HEK293 (cell line): Measurements from ENCODE around the gene TRAF2.
A peak's percentile ranks its signal among the peaks of the same experiment; 100 is the strongest.

Source experiments
- CTCF ChIA-PET: fragments of 350-600 bp; formaldehyde crosslinking; extraction: SDS; loops from one replicate; lab custom pipeline; 2021; ENCODE audit warnings: antibody characterized with exemption; lab: Yijun Ruan, JAX
- POLR2A ChIA-PET: fragments of 300-600 bp; formaldehyde crosslinking; extraction: SDS; loops from one replicate; lab custom pipeline; 2020; ENCODE audit warnings: antibody characterized with exemption, inconsistent platforms; lab: Yijun Ruan, JAX
- H3K27ac ChIP-seq: fragments of 200-500 bp; sonication (Bioruptor generic); 2 replicates; pipeline ENCODE4 v1.5.1; 2014; ENCODE audit warnings: low read depth, low read length, control low read depth, inconsistent platforms; ENCODE audit errors: extremely low read depth
- H3K36me3 ChIP-seq, 2 experiments: fragments of 200-500 bp in 1 of 2; sonication (Bioruptor generic) in 1 of 2; 1 replicate in 1 of 2; 2 replicates in 1 of 2; pipeline ENCODE4 v1.5.1; 2014 to 2017; ENCODE audit warnings: inconsistent platforms in 2 of 2, low read length in 2 of 2; ENCODE audit not compliant: control insufficient read depth in 2 of 2, insufficient read depth in 1 of 2
- H3K4me1 ChIP-seq: fragments of 200-500 bp; sonication (Bioruptor generic); 2 replicates; pipeline ENCODE4 v1.5.1; 2014; ENCODE audit warnings: mild to moderate bottlenecking, low read length, inconsistent platforms; ENCODE audit not compliant: control insufficient read depth, insufficient read depth
- H3K4me3 ChIP-seq: 2 replicates; pipeline ENCODE4 v1.5.1; 2011; ENCODE audit warnings: low read depth, mild to moderate bottlenecking, control low read depth, low read length, moderate library complexity
- H3K9me3 ChIP-seq: fragments of 200-500 bp; sonication (Bioruptor generic); 2 replicates; pipeline ENCODE4 v1.5.1; 2014; ENCODE audit warnings: low read depth, low read length, inconsistent platforms; ENCODE audit not compliant: control insufficient read depth, insufficient read depth
- EGR2 ChIP-seq: fragments of 450-650 bp; formaldehyde crosslinking; IDR thresholded peaks from 2 replicates; pipeline ENCODE4 v1.5.1; 2016; ENCODE audit warnings: low read depth, missing biosample characterization, missing genetic modification characterization
- HOXD13 ChIP-seq: sonication (generic); formaldehyde crosslinking; IDR thresholded peaks from 2 replicates; pipeline ENCODE4 v1.8.0; 2022; ENCODE audit warnings: missing genetic modification reagents, borderline replicate concordance
- KLF16 ChIP-seq: fragments of 450-650 bp; formaldehyde crosslinking; IDR thresholded peaks from 2 replicates; pipeline ENCODE4 v1.5.1; 2017; ENCODE audit warnings: missing biosample characterization, missing genetic modification characterization
- KLF9 ChIP-seq: fragments of 450-650 bp; formaldehyde crosslinking; IDR thresholded peaks from 2 replicates; pipeline ENCODE4 v1.5.1; 2016; ENCODE audit warnings: missing biosample characterization, missing genetic modification characterization, low read depth
- RBAK ChIP-seq: fragments of 450-650 bp; formaldehyde crosslinking; IDR thresholded peaks from 2 replicates; pipeline ENCODE4 v1.5.1; 2016; ENCODE audit warnings: missing biosample characterization, missing genetic modification characterization
- SETDB1 ChIP-seq: IDR thresholded peaks from one replicate; pipeline ENCODE4 v1.6.1; 2017; ENCODE audit warnings: mild to moderate bottlenecking, low read length, moderate library complexity, mixed read lengths; ENCODE audit not compliant: insufficient read length
- YY1 ChIP-seq: fragments of 450-650 bp; formaldehyde crosslinking; IDR thresholded peaks from 2 replicates; pipeline ENCODE4 v1.5.1; 2018; ENCODE audit warnings: missing biosample characterization, missing genetic modification characterization
- ZBTB48 ChIP-seq: fragments of 450-650 bp; formaldehyde crosslinking; IDR thresholded peaks from 2 replicates; pipeline ENCODE4 v1.5.1; 2016; ENCODE audit warnings: missing biosample characterization, missing genetic modification characterization
- ZBTB6 ChIP-seq: fragments of 450-650 bp; formaldehyde crosslinking; IDR thresholded peaks from 2 replicates; pipeline ENCODE4 v1.5.1; 2017; ENCODE audit warnings: missing biosample characterization, missing genetic modification characterization
- ZFHX2 ChIP-seq: fragments of 450-650 bp; formaldehyde crosslinking; conservative IDR thresholded peaks from 2 replicates; pipeline ENCODE4 v1.5.1; 2016; ENCODE audit warnings: missing biosample characterization, missing genetic modification characterization
- ZFP3 ChIP-seq: fragments of 450-650 bp; formaldehyde crosslinking; IDR thresholded peaks from 2 replicates; pipeline ENCODE4 v1.5.1; 2016; ENCODE audit warnings: low read depth, missing biosample characterization, missing genetic modification characterization
- ZNF112 ChIP-seq: fragments of 450-650 bp; formaldehyde crosslinking; IDR thresholded peaks from 2 replicates; pipeline ENCODE4 v1.5.0; 2017; ENCODE audit warnings: missing biosample characterization, missing genetic modification characterization
- ZNF184 ChIP-seq: fragments of 450-650 bp; IDR thresholded peaks from 2 replicates; pipeline ENCODE4 v1.5.1; 2018; ENCODE audit warnings: missing biosample characterization, mild to moderate bottlenecking, missing genetic modification characterization
- ZNF202 ChIP-seq: fragments of 450-650 bp; formaldehyde crosslinking; IDR thresholded peaks from 2 replicates; pipeline ENCODE4 v1.5.1; 2016; ENCODE audit warnings: missing biosample characterization, missing genetic modification characterization, borderline replicate concordance
- ZNF223 ChIP-seq: fragments of 450-650 bp; formaldehyde crosslinking; IDR thresholded peaks from 2 replicates; pipeline ENCODE4 v1.5.1; 2016; ENCODE audit warnings: missing biosample characterization, missing genetic modification characterization
- ZNF239 ChIP-seq: fragments of 450-650 bp; formaldehyde crosslinking; IDR thresholded peaks from 2 replicates; pipeline ENCODE4 v1.5.1; 2016; ENCODE audit warnings: missing biosample characterization, missing genetic modification characterization
- ZNF366 ChIP-seq: fragments of 450-650 bp; formaldehyde crosslinking; conservative IDR thresholded peaks from 2 replicates; pipeline ENCODE4 v1.5.1; 2016; ENCODE audit warnings: missing biosample characterization, missing genetic modification characterization
- ZNF391 ChIP-seq: fragments of 450-650 bp; formaldehyde crosslinking; IDR thresholded peaks from 2 replicates; pipeline ENCODE4 v1.5.1; 2016; ENCODE audit warnings: low read depth, missing biosample characterization, missing genetic modification characterization, borderline replicate concordance
- ZNF398 ChIP-seq: fragments of 450-650 bp; formaldehyde crosslinking; IDR thresholded peaks from 2 replicates; pipeline ENCODE4 v1.5.1; 2017; ENCODE audit warnings: missing biosample characterization, missing genetic modification characterization
- ZNF529 ChIP-seq: fragments of 450-650 bp; formaldehyde crosslinking; IDR thresholded peaks from 2 replicates; pipeline ENCODE4 v1.5.1; 2017; ENCODE audit warnings: missing genetic modification characterization, missing biosample characterization; ENCODE audit not compliant: insufficient replicate concordance
- ZNF768 ChIP-seq: fragments of 450-650 bp; formaldehyde crosslinking; IDR thresholded peaks from 2 replicates; pipeline ENCODE4 v1.5.1; 2018; ENCODE audit warnings: missing biosample characterization, mild to moderate bottlenecking, missing genetic modification characterization
- ZNF830 ChIP-seq: fragments of 450-650 bp; IDR thresholded peaks from 2 replicates; pipeline ENCODE4 v1.5.0; 2018; ENCODE audit warnings: missing biosample characterization, missing genetic modification characterization, low read depth, mild to moderate bottlenecking, moderate library complexity
- TF ChIP-seq, protein P1 (sequence below): fragments of 450-650 bp; formaldehyde crosslinking; IDR thresholded peaks from 2 replicates; pipeline ENCODE4 v1.5.0; 2017; ENCODE audit warnings: missing biosample characterization, missing genetic modification characterization, borderline replicate concordance
- TF ChIP-seq, protein P2 (sequence below): fragments of 450-650 bp; formaldehyde crosslinking; IDR thresholded peaks from 2 replicates; pipeline ENCODE4 v1.5.1; 2017; ENCODE audit warnings: missing biosample characterization, missing genetic modification characterization
- TF ChIP-seq, protein P3 (sequence below): fragments of 450-650 bp; formaldehyde crosslinking; IDR thresholded peaks from 2 replicates; pipeline ENCODE4 v1.5.1; 2016; ENCODE audit warnings: missing biosample characterization, missing genetic modification characterization, borderline replicate concordance

Gene TRAF2

GRCh38 chr9:136964833-136965422 lies 78.6 kb downstream of the TRAF2 start:
- no peak overlapping the region for H3K27ac ChIP-seq
- TF ChIP-seq EGR2 (tag by site-specific recombination) = peak; percentile 90
- TF ChIP-seq ZFP3 (tag by site-specific recombination) = no peak
- peak; percentile 85 for TF ChIP-seq ZFHX2 (tag by site-specific recombination)
- no peak for TF ChIP-seq ZNF529 (tag by site-specific recombination)
- TF ChIP-seq, protein P1, sequence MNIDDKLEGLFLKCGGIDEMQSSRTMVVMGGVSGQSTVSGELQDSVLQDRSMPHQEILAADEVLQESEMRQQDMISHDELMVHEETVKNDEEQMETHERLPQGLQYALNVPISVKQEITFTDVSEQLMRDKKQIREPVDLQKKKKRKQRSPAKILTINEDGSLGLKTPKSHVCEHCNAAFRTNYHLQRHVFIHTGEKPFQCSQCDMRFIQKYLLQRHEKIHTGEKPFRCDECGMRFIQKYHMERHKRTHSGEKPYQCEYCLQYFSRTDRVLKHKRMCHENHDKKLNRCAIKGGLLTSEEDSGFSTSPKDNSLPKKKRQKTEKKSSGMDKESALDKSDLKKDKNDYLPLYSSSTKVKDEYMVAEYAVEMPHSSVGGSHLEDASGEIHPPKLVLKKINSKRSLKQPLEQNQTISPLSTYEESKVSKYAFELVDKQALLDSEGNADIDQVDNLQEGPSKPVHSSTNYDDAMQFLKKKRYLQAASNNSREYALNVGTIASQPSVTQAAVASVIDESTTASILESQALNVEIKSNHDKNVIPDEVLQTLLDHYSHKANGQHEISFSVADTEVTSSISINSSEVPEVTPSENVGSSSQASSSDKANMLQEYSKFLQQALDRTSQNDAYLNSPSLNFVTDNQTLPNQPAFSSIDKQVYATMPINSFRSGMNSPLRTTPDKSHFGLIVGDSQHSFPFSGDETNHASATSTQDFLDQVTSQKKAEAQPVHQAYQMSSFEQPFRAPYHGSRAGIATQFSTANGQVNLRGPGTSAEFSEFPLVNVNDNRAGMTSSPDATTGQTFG = no peak
- TF ChIP-seq, protein P2, sequence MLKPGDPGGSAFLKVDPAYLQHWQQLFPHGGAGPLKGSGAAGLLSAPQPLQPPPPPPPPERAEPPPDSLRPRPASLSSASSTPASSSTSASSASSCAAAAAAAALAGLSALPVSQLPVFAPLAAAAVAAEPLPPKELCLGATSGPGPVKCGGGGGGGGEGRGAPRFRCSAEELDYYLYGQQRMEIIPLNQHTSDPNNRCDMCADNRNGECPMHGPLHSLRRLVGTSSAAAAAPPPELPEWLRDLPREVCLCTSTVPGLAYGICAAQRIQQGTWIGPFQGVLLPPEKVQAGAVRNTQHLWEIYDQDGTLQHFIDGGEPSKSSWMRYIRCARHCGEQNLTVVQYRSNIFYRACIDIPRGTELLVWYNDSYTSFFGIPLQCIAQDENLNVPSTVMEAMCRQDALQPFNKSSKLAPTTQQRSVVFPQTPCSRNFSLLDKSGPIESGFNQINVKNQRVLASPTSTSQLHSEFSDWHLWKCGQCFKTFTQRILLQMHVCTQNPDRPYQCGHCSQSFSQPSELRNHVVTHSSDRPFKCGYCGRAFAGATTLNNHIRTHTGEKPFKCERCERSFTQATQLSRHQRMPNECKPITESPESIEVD (tag by site-specific recombination) = no peak
- TF ChIP-seq, all 188 proteins: peak for 2
- Histone ChIP-seq H3K4me1 (no peaks in the 10 kb centered on the region), H3K9me3 (no peaks in the 10 kb centered on the region), H3K4me3 (no peak overlapping the region), H3K36me3 (no peaks in the 10 kb centered on the region)
- CTCF ChIA-PET = interaction anchor here (0.6 to 1.7 kb wide), 7 partner anchors 10 to 122 kb away, joined by 3 to 11 read pairs (median 5); partner anchors contain the start of genes C8G and MAN1B1
- POLR2A ChIA-PET = interaction anchor here (0.7 to 1.0 kb wide), 2 partner anchors 14 to 104 kb away, joined by 3 to 8 read pairs; no protein-coding TSS in a partner anchor

DNA sequence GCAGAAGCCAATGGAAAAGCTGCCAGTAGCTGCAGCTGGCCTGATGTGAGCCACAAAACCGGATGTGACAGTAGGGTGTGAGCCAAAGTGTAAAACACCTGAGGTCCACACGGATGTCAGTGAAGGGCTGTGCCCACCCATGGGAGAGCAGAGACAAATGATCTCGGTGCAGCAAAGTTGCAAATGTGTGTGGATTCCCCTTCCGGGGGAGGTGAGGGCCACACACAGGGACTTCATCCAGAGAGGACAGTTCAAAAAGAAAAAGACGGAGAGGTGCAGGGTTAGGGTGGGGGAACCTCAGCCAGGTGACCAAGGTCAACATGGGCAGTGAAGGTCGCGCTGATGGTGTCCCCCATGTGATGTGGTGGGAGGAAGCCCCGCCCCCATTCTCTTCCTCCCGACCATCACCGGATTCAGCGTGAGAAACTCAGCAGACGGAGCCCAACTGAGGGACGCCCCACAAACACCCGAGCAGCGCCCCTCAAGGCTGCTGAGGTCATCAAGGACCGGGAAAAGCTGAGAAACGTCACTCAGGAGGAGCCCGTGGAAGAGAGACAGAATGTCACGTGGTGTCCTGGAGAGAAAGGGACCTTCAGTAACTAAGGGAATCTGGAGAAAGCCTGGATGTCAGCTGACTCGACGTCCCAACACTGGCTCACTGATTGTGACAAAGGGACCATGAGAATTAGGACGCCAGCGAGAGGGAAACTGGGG lies 79.6 kb downstream of the TRAF2 start:
- Histone ChIP-seq H3K4me1 (no peaks in the 10 kb centered on the region), H3K4me3 (no peak overlapping the region), H3K27ac (no peak overlapping the region), H3K36me3 (no peaks in the 10 kb centered on the region), H3K9me3 (no peaks in the 10 kb centered on the region)
- CTCF ChIA-PET = interaction anchor here (0.7 to 1.7 kb wide), 3 partner anchors 9 to 75 kb away, joined by 3 to 11 read pairs (median 5); no protein-coding TSS in a partner anchor
- POLR2A ChIA-PET = interaction anchor here (0.7 to 1.0 kb wide), 2 partner anchors 15 to 105 kb away, joined by 3 to 8 read pairs; no protein-coding TSS in a partner anchor
- TF ChIP-seq ZNF184 (tag by site-specific recombination) (no peak), ZNF398 (no peak), ZBTB48 (tag by site-specific recombination) (peak; percentile 93), ZNF366 (0 out of 2 replicates have a peak, but pooled peaks have one; percentile 13), ZBTB6 (tag by site-specific recombination) (no peak), ZNF830 (no peak), KLF16 (no peak), ZNF391 (tag by site-specific recombination) (no peak), ZNF223 (tag by site-specific recombination) (no peak), YY1 (tag by site-specific recombination) (no peak), ZNF112 (no peak), SETDB1 (no peak), ZNF239 (tag by site-specific recombination) (no peak), RBAK (tag by site-specific recombination) (no peak), ZNF768 (tag by site-specific recombination) (no peak), HOXD13 (CRISPR knock-in tag) (no peak), ZNF202 (tag by site-specific recombination) (no peak), KLF9 (no peak)
- TF ChIP-seq, protein P3, sequence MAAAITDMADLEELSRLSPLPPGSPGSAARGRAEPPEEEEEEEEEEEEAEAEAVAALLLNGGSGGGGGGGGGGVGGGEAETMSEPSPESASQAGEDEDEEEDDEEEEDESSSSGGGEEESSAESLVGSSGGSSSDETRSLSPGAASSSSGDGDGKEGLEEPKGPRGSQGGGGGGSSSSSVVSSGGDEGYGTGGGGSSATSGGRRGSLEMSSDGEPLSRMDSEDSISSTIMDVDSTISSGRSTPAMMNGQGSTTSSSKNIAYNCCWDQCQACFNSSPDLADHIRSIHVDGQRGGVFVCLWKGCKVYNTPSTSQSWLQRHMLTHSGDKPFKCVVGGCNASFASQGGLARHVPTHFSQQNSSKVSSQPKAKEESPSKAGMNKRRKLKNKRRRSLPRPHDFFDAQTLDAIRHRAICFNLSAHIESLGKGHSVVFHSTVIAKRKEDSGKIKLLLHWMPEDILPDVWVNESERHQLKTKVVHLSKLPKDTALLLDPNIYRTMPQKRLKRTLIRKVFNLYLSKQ (tag by site-specific recombination) = no peak
